K562 (cell line): Measurements from ENCODE around the gene HLA-B. TPM values are rescaled to one million over a fixed set of nuclear protein-coding genes. Genes with fewer than 3 reads are reported as not detected.

Experiments used
- ATF3 ChIP-seq, 2 experiments: fragments of 450-650 bp in 1 of 2; sonication (generic) in 1 of 2; formaldehyde crosslinking in 1 of 2; IDR thresholded peaks in 1 of 2; conservative IDR thresholded peaks in 1 of 2; 2 replicates each; pipeline versions ENCODE4 v1.6.1 to v1.8.1; 2016 to 2023; ENCODE audit warnings: mild to moderate bottlenecking in 2 of 2, moderate library complexity in 2 of 2, inconsistent platforms in 1 of 2, missing genetic modification reagents in 1 of 2
- ATF4 ChIP-seq: fragments of 450-650 bp; formaldehyde crosslinking; IDR thresholded peaks from 2 replicates; pipeline ENCODE4 v1.4.0; 2022; ENCODE audit warnings: mild to moderate bottlenecking, moderate library complexity
- CTCF ChIP-seq, 3 experiments: IDR thresholded peaks in 2 of 3; conservative IDR thresholded peaks in 1 of 3; 2 replicates each; pipeline ENCODE4 v1.5.1; 2011 to 2012; ENCODE audit warnings: low read length in 3 of 3, mild to moderate bottlenecking in 3 of 3, control low read depth in 2 of 3, improper control_type of control experiment in 1 of 3, inconsistent platforms in 1 of 3, low read depth in 1 of 3, mixed read lengths in 1 of 3, moderate library complexity in 1 of 3; ENCODE audit not compliant: insufficient read depth in 2 of 3
- HEY1 ChIP-seq: fragments of 250-450 bp; sonication (Bioruptor Pico); IDR thresholded peaks from 2 replicates; pipeline ENCODE4 v1.5.0; 2020; ENCODE audit warnings: mild to moderate bottlenecking, moderate library complexity, borderline replicate concordance
- MAFK ChIP-seq: IDR thresholded peaks from 2 replicates; pipeline ENCODE4 v1.6.1; 2011; ENCODE audit warnings: low read length, improper control_type of control experiment
- MECOM ChIP-seq: fragments of 250-450 bp; sonication (Bioruptor Pico); IDR thresholded peaks from 2 replicates; pipeline ENCODE4 v1.8.0; 2022; ENCODE audit warnings: inconsistent platforms
- NR1H2 ChIP-seq: sonication (generic); formaldehyde crosslinking; IDR thresholded peaks from 2 replicates; pipeline ENCODE4 v1.4.0; 2020; ENCODE audit warnings: mild to moderate bottlenecking, missing genetic modification reagents
- TCF15 ChIP-seq: fragments of 250-450 bp; sonication (Bioruptor Pico); IDR thresholded peaks from 2 replicates; pipeline ENCODE4 v1.8.0; 2022; ENCODE audit warnings: moderate library complexity, mild to moderate bottlenecking, inconsistent platforms
- THRA ChIP-seq: fragments of 450-650 bp; IDR thresholded peaks from 2 replicates; pipeline ENCODE4 v1.6.1; 2017; ENCODE audit warnings: mild to moderate bottlenecking, moderate library complexity
- ZNF174 ChIP-seq: fragments of 250-450 bp; sonication (Bioruptor Pico); IDR thresholded peaks from 2 replicates; pipeline ENCODE4 v1.4.0; 2020; ENCODE audit warnings: mild to moderate bottlenecking
- ZNF184 ChIP-seq: sonication (generic); formaldehyde crosslinking; IDR thresholded peaks from 2 replicates; pipeline ENCODE4 v1.5.0; 2020; ENCODE audit warnings: missing genetic modification reagents
- ZNF232 ChIP-seq: sonication (generic); formaldehyde crosslinking; IDR thresholded peaks from 2 replicates; pipeline ENCODE4 v1.8.0; 2022; ENCODE audit warnings: mild to moderate bottlenecking, missing genetic modification reagents
- ZNF3 ChIP-seq: fragments of 250-450 bp; sonication (Bioruptor Pico); IDR thresholded peaks from 2 replicates; pipeline ENCODE4 v1.5.0; 2021; ENCODE audit warnings: mild to moderate bottlenecking, moderate library complexity
- ZNF609 ChIP-seq: sonication (generic); formaldehyde crosslinking; IDR thresholded peaks from 2 replicates; pipeline ENCODE4 v1.8.1; 2023; ENCODE audit warnings: missing genetic modification reagents, mild to moderate bottlenecking, borderline replicate concordance
- polyA plus RNA-seq, 8 experiments: library from polyadenylated mRNA; depleted of rRNA in 4 of 8; stranded (reverse) in 5 of 8; unstranded in 3 of 8; fragments of >200 nt; fragmentation: Nextera tagmentation in 2 of 8; fragmentation: Illumina TruSeq in 1 of 8; extraction: Ambion mirVana in 2 of 8; extraction: Trizol in 1 of 8; gene quantifications; 2 replicates each; pipeline versions ENCODE4 v1.2.1 to v1.2.3, GENCODE V29; 2011 to 2014; ENCODE audit warnings: inconsistent platforms in 1 of 8, missing spikeins in 1 of 8
- total RNA-seq, 7 experiments: library from RNA; depleted of rRNA in 6 of 7; stranded (reverse); fragments of >200 nt in 6 of 7; fragmentation: Illumina TruSeq in 2 of 7; extraction: Trizol in 2 of 7; gene quantifications; 2 replicates each; pipeline versions ENCODE4 v1.2.1 to v1.2.3, GENCODE V29; 2011 to 2021; ENCODE audit warnings: low replicate concordance in 1 of 7

HLA-B gene
- total and polyA plus RNA-seq, 9 of the 15 experiments (the other 6 are each of a cell fraction or from before 2014, with no cell fraction given), result 0.07 to 9.7 (median 0.65) TPM; not detected in 2

- TF ChIP-seq CTCF (IDR thresholded peaks at IDR 0.05 in 2 of 3, conservative IDR thresholded peaks at IDR 0.05 in 1 of 3; ENCODE audit: insufficient read depth in 2 of 3, low read depth in 1 of 3, low read length in 3 of 3), result peak; percentile 96 to 99 (median 96)
- TF ChIP-seq MECOM (CRISPR knock-in tag), result 0 out of 2 replicates have a peak, but pooled peaks have one; percentile 38
- TF ChIP-seq ZNF174, result no peak
- TF ChIP-seq TCF15 (CRISPR knock-in tag), result no peak
- TF ChIP-seq THRA, result no peak
- TF ChIP-seq ZNF184 (CRISPR knock-in tag), result no peak
- TF ChIP-seq ZNF609, result no peak; the same call in 1 of the 2 replicates
- TF ChIP-seq ZNF3 (CRISPR knock-in tag), result no peak
- TF ChIP-seq ZNF232 (CRISPR knock-in tag), result no peak
- 0 out of 2 replicates have a peak, but pooled peaks have one; percentile 28 for TF ChIP-seq NR1H2
- no peak; the same call in 1 of the 2 replicates for TF ChIP-seq ATF3 (IDR thresholded peaks at IDR 0.05)
- TF ChIP-seq ATF3 (CRISPR knock-in tag; conservative IDR thresholded peaks at IDR 0.05), result no peak
- 0 out of 2 replicates have a peak, but pooled peaks have one; percentile 30 for TF ChIP-seq HEY1
- TF ChIP-seq ATF4 (CRISPR knock-in tag), result no peak
- no peak; the same call in 1 of the 2 replicates for TF ChIP-seq MAFK
These were observed 42.8 kb upstream of the HLA-B start (continued) for GRCh38 chr6:31399589-31400466.
